NCI-H1105 (cell line): Measurements from ENCODE around the gene RAD18.

Experiments used
- DNase-seq: peaks from one replicate; lab custom pipeline; 2025; lab: John Stamatoyannopoulos, UW

RAD18 gene

GRCh38 chr3:8964436-8965370 lies 1.4 kb upstream of the RAD18 start:
- DNase-seq = no peak

- DNase-seq = no peak
Observed at GRCh38 chr3:8962226-8962861, 928 bp downstream of the RAD18 start.

DNA sequence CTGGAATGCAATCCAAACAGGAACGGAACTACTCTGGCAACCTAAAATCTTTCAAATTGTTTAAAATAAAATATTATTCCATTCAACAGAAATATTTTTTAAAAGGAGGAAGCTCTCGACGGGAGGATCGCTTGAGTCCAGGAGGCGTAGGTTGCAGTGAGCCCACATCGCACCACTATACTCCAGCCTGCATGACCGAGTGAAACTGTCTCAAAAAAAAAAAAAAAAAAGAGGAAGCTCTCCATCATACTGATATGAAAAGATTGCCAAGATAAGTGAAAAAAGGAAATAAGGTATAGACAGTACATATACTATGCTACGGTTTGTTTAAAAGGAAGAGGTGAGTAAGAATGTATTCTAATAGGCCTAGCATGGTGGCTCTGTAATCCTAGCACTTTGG lies 3.6 kb downstream of the RAD18 start:
- no peak for DNase-seq

- DNase-seq = no peak
Observed at GRCh38 chr3:8954938-8955763, 8.1 kb downstream of the RAD18 start.

DNA sequence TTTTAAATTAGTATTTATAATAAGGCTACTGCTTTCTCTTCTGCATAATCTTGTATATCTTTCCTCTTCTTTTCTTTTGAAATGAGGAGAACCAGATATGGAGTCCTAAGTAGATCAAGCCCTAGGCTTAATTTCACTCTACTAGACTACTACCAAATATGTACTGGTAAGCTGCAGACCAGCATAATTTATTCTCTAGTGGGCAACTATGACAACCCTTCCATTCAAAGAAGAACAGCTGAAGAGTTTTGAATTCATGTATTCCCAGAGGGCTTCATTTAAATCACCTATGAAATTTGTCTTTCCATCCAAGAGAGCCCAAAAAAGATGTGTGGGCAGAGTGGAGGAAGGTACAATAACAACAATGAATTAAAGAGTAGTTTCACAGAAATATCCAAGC lies 10.0 kb downstream of the RAD18 start:
- no peak for DNase-seq

GRCh38 chr3:8952130-8952529 lies 11.1 kb downstream of the RAD18 start:
- DNase-seq = no peak

DNA sequence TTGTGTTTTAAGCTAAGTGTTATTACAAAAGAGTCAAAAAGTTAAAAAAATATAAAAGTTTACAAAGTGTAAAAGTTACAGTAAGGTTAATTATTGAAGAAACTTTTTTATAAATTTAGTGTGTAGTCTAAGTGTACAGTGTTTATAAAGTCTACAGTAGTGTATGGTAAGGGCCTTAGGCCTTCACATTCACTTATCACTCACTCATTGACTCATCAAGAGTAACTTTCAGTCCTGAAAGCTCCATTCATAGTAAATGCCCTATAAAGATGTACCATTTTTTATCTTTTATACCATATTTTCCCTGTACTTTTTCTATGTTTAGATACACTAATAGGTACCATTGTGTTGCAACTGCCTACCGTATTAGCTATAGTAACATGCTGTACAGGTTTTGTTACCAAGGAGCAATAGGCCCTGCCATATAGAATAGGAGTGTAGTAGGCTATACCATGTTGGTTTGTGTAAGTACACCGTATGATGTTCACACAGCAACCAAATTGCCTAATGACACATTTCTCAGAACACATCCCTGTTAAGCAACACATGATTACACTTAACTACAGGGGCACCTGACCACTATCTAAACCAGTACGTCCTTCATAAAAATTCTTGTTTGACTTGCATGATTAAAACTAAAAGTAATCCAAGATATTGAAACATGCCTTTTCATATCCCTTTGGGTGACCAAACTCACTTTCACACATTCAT lies 17.2 kb downstream of the RAD18 start:
- DNase-seq = no peak

- DNase-seq = no peak
Observed at GRCh38 chr3:8942746-8943488, 20.4 kb downstream of the RAD18 start.

DNA sequence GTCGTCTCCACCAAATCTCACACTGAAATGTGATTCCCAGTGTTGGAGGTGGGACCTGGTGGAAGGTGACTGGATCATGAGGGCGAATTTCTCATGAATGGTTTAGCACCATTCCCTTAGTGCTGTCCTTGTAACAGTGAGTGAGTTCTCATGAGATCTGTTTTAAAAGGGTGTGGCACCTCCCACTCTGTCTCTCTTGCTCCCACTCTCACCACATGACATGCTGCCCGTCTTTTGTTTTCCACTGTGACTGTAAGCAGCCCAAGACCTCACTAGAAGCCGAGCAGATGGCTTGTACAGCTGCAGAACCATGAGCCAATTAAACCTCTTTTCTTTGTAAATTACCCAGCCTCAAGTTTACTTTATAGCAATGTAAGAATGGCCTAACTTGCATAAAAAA lies 21.2 kb downstream of the RAD18 start:
- no peak for DNase-seq

DNA sequence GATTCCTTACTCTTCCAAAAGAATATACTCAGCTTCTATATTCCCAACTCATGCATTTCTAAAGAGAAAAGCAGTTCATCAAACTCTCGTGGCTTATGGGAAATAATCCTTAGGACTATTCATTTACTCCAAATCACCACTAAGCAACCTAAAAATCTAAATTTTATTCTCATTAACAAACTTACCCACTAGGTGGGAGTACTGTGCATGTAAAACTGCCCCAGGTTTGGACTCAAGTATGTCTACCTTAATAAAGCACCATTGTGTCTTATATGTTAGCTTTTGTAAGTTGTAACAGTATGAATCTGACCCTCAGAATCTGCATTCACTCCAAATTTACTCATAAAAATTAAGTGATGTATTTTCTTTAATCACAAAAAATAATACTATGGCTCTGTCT lies 25.3 kb downstream of the RAD18 start:
- no peak for DNase-seq

DNA sequence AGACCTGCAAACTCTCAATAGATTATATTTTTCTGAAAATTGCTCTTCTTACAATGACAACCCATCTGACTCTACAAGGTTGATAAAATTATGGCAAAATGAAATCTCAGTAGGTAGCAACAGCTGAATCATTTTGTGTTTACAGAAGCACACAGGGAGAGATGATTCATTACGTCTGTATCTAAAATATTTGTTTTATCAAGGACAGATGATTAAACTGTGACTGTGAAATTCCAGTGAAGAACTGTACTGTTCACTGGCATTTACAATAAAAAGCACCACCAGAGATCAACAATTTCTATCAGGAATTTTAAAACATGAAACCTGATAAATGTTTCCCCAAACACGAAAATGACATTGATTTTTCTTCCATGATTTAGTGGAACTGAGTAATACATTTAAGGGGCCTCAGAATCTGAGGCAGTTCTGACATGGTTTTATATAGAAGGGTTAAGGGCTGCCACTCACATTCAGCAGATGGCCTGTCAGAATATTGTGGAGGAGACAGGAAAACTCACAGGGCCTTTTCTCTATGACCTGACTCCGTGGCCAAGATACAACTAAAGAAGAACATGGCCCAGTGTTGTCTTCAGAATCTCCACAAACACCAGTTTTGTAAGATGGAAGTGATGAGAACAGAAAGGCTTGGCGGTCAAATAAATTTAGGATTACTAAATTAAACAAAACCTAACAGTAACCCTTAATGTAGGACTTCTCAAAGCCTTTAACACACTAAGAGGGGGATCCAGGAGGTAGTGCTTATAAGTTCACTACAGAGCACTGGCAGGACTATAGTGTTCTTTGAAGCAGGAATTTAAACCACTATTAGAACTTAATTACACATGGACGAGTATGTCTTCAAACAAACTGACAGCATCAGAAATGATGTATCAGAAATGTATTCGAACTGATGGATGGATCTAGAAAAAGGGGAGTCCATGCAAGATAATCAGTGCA lies 25.9 kb downstream of the RAD18 start:
- DNase-seq = no peak

DNA sequence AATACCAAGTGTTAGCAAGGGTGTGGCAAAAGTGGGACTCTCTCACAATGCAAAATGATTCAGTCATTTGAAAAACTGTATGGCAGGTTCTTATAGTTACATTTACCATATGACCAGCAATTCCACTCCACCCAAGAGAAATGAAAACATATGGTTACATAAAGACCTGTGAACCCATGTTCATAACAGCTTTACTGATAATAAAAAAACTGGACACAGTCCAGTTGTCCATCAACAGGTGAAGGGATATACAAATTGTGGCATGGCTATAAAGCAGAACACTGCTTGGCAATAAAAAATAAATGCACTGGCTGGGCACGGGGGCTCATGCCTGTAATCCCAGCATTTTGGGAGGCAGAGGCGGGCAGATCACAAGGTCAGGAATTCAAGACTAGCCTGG lies 30.8 kb downstream of the RAD18 start:
- no peak for DNase-seq

- DNase-seq = no peak
Observed at GRCh38 chr3:8931342-8931741, 31.9 kb downstream of the RAD18 start.

DNA sequence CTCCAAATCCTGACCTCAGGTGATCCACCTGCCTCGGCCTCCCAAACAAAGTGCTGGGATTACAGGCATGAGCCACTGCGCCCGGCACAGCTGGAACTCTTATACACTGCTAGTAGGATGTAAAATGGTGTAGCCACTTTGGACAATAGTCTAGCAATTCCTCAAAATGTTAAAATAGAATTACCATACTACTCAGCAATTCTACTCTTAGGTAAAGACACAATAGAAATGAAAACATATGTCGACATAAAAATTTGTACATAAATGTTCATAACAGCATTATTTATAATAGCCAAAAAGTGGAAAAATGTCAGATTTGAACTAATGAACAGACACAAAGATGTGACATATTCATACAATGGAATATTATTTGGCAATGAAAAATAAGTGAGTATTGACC lies 33.4 kb downstream of the RAD18 start:
- no peak for DNase-seq

DNA sequence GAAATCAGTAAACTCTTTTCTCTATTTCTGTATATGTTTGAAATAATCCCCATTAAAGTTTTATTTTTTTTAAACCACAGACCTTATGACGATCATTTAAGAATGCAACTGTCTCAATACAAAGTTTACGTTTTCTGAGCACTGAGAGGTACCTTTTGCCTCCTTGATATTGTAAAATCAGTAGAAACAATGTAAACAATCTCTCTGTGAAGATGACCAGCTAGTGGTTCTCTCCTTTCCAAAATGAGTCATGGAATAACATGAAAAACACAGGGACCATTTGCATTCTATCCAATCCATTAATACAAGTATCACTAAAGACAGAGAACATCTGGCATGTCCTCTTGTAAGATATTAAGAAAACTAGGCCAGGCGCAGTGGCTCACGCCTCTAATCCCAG lies 48.8 kb downstream of the RAD18 start:
- DNase-seq = no peak

- DNase-seq = no peak
Observed at GRCh38 chr3:8911781-8912180, 51.5 kb downstream of the RAD18 start.

DNA sequence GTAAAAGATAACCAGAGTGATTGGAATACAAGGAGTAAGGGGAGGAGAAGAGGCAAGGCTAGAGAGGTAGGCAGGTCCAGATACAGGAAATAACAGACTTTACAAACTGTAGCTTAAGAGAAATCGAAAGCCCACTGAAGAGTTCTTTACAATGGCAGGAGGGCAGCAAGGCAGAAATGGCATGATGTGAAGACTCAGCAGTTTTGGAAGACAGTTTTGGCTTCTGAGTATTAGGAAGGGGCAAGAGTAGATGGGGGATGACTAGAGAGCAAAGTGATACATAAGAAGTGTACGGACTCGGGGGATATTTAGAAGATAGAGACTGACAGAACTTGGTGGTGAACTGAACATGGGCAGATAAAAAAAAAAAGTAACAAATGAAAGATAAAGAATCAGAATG lies 54.1 kb downstream of the RAD18 start:
- DNase-seq = no peak

GRCh38 chr3:8903191-8903590 lies 60.1 kb downstream of the RAD18 start:
- no peak for DNase-seq

DNA sequence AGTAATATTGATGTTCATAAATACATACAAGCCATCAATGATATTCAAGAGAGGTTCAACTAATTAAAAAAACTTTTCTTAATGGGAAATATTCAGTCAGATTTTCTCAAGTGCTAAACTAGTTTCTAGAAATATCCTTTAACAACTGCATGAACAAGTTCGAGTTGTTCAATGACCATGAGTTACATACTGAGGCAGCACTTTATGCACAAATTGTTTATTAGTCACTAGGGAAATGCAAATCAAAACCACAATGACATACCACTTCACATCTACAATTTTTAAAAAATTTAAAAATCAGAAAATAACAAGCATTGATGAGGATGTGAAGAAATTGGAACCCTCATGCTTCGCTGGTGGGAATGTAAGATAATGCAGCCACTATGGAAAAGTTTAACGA lies 62.4 kb downstream of the RAD18 start:
- no peak for DNase-seq

- DNase-seq = no peak
Observed at GRCh38 chr3:8899876-8900460, 63.3 kb downstream of the RAD18 start.
